ENCODE results near the gene ZNF576. TPM values are rescaled to one million over a fixed set of nuclear protein-coding genes. Genes with fewer than 3 reads are reported as not detected.

Gene ZNF576
- total and polyA plus RNA-seq, 9 of the 15 experiments (the other 6 are each of a cell fraction or from before 2014, with no cell fraction given): 6.8 to 18.2 (median 12.2) TPM

GRCh38 chr19:43607238-43608205, 11.1 kb downstream of the ZNF576 start:
- Histone ChIP-seq H3K27ac (ENCODE audit: extremely low read depth, low read depth, low read length) (no peak overlapping the region), H3K4me3 (no peak overlapping the region), H3K9ac (ENCODE audit: insufficient read depth in 1 of 2, low read depth in 2 of 2, low read length in 2 of 2) (0 out of 4 replicates have a peak overlapping the region, but pooled peaks of 1 of the 2 experiments have one; percentile 36), H3K9me3 (replicated peaks; ENCODE audit: control insufficient read depth, insufficient read depth, low read depth, low read length) (no peaks in the 10 kb centered on the region), H3K9me1 (ENCODE audit: control insufficient read depth, insufficient read depth, low read length) (peaks cover 6% of the 10 kb centered on the region), H3K27me3 (ENCODE audit: control insufficient read depth in 2 of 2, insufficient read depth in 2 of 2, low read length in 2 of 2) (no peaks in the 10 kb centered on the region), H3K79me2 (ENCODE audit: control insufficient read depth, insufficient read depth, low read length) (peaks cover 8% of the 10 kb centered on the region; the same call in 2 of the 3 replicates), H3K36me3 (ENCODE audit: control insufficient read depth, insufficient read depth, low read length) (peaks cover 41% of the 10 kb centered on the region; the same call in 2 of the 3 replicates), H3K4me2 (ENCODE audit: insufficient read depth, low read length) (no peak overlapping the region), H2AFZ (ENCODE audit: low read depth, low read length) (no peak overlapping the region), H3K4me1 (replicated peaks in 1 of 2; ENCODE audit: control insufficient read depth in 2 of 2, insufficient read depth in 2 of 2, low read length in 2 of 2) (peaks cover 20 to 26% of the 10 kb centered on the region in 2 experiments), H4K20me1 (replicated peaks; ENCODE audit: control insufficient read depth, insufficient read depth, low read length) (no peaks in the 10 kb centered on the region)
- TSS peak; percentile 62 for BruUV-seq (replicated peaks)
- FAIRE-seq: no peak
- WGBS (ENCODE audit: insufficient coverage, low coverage, missing lambda C conversion rate): 87% methylated on average over 10 of the region's 28 CpGs
- intact Hi-C loops (cut with micrococcal nuclease): no loop called here
- CTCF ChIA-PET (ENCODE audit: low intra/inter-chr PET ratio): no interaction called here
- DNase-seq (ENCODE audit: extremely low read depth in 1 of 4, low spot score in 3 of 4): no peak
- POLR2A ChIA-PET: interaction anchor here (4.2 to 8.7 kb wide), 2 partner anchors 8 to 10 kb away, joined by 35 to 60 read pairs; partner anchors contain the start of genes IRGQ and ZNF576
- in situ Hi-C loops (cut with MboI): no loop called here
- ATAC-seq: no peak
- no peak for TF ChIP-seq ZNF561 (CRISPR knock-in tag; conservative IDR thresholded peaks at IDR 0.05)
- no peak for TF ChIP-seq ZNF644 (tag; IDR thresholded peaks at IDR 0.05; ENCODE audit: low read depth)
- TF ChIP-seq NR2C2 (CRISPR knock-in tag; IDR thresholded peaks at IDR 0.05): no peak
- TF ChIP-seq NR2C2 (tag; IDR thresholded peaks at IDR 0.05): no peak
- no peak for TF ChIP-seq SMARCC2 (IDR thresholded peaks at IDR 0.05; ENCODE audit: low read depth)
- TF ChIP-seq TAF1 (IDR thresholded peaks at IDR 0.05; ENCODE audit: control insufficient read depth, extremely low read depth, insufficient read depth, low read length, severe bottlenecking): no peak
- TF ChIP-seq ZNF124 (CRISPR knock-in tag; IDR thresholded peaks at IDR 0.05): no peak
- no peak for TF ChIP-seq SAFB (IDR thresholded peaks at IDR 0.05; ENCODE audit: borderline replicate concordance, low read depth, low read length)
- 0 out of 2 replicates have a peak, but pooled peaks have one; percentile 34 for TF ChIP-seq RBFOX2 (IDR thresholded peaks at IDR 0.05; ENCODE audit: low read depth, low read length)
- TF ChIP-seq KDM2B (CRISPR knock-in tag; IDR thresholded peaks at IDR 0.05): no peak
- TF ChIP-seq NUFIP1 (IDR thresholded peaks at IDR 0.05; ENCODE audit: partially characterized antibody): no peak
- TF ChIP-seq ELK1 (CRISPR knock-in tag; IDR thresholded peaks at IDR 0.05): no peak
- TF ChIP-seq E2F4 (CRISPR knock-in tag; IDR thresholded peaks at IDR 0.05; ENCODE audit: low read depth): no peak
- TF ChIP-seq POLR2G (IDR thresholded peaks at IDR 0.05; ENCODE audit: low read depth, low read length): peak; percentile 59; the same call in 1 of the 2 replicates
- no peak for TF ChIP-seq MBD2 (IDR thresholded peaks at IDR 0.05; ENCODE audit: borderline replicate concordance, low read depth)
- TF ChIP-seq ZFP30 (CRISPR knock-in tag; IDR thresholded peaks at IDR 0.05; ENCODE audit: borderline replicate concordance): no peak
- TF ChIP-seq ZEB2 (IDR thresholded peaks at IDR 0.05): no peak
- no peak for TF ChIP-seq NFRKB (IDR thresholded peaks at IDR 0.05; ENCODE audit: low read depth)
